Transverse colon (tissue), 4 donors: Measurements from ENCODE around the gene TNRC6B. TPM values are rescaled to one million over a fixed set of nuclear protein-coding genes. Genes with fewer than 3 reads are reported as not detected.

Experiments
- DNase-seq: peaks from one replicate; pipeline ENCODE4 v3.0.0-alpha.2; 2019
- H3K27ac ChIP-seq, 4 donors: fragments of 200-600 bp; sonication (generic); 2 replicates each; pipeline ENCODE4 v1.5.1; 2016 to 2018; ENCODE audit warnings: inconsistent platforms in 4 of 4
- H3K27me3 ChIP-seq: fragments of 200-600 bp; sonication (generic); 2 replicates; pipeline ENCODE4 v1.5.1; 2017; ENCODE audit warnings: inconsistent platforms
- H3K36me3 ChIP-seq, 4 donors: fragments of 200-600 bp; sonication (generic); 2 replicates each; pipeline ENCODE4 v1.5.1; 2017 to 2019; ENCODE audit warnings: inconsistent platforms in 4 of 4
- H3K4me1 ChIP-seq, 4 donors: fragments of 200-600 bp; sonication (generic); 2 replicates each; pipeline ENCODE4 v1.5.1; 2017 to 2020; ENCODE audit warnings: inconsistent platforms in 4 of 4
- H3K4me3 ChIP-seq, 4 donors: fragments of 200-600 bp; sonication (generic); 1 replicate in 1 of 4; 2 replicates in 3 of 4; pipeline versions ENCODE4 v1.5.1 to v1.6.1; 2017 to 2019; ENCODE audit warnings: inconsistent platforms in 4 of 4
- H3K9me3 ChIP-seq, 2 donors: fragments of 200-600 bp; sonication (generic); 2 replicates each; pipeline ENCODE4 v1.5.1; 2017 to 2019; ENCODE audit warnings: inconsistent platforms in 2 of 2
- EP300 ChIP-seq: sonication (generic); formaldehyde crosslinking; IDR thresholded peaks from one replicate; pipeline ENCODE4 v1.6.1; 2017; ENCODE audit warnings: antibody characterized with exemption, low read depth
- POLR2A ChIP-seq: fragments of 450-650 bp; IDR thresholded peaks from one replicate; pipeline ENCODE4 v1.6.1; 2016; ENCODE audit warnings: antibody characterized with exemption, mild to moderate bottlenecking, moderate library complexity
- POLR2AphosphoS5 ChIP-seq, 3 donors: sonication (generic); formaldehyde crosslinking; IDR thresholded peaks; one replicate each; pipeline ENCODE4 v1.6.1; 2016; ENCODE audit warnings: antibody characterized with exemption in 3 of 3
- WGBS, 2 donors: methylation state at CpG; one replicate each; pipeline ENCODE4 v1.1.5; 2018; ENCODE audit warnings: low coverage in 1 of 2; 5-methylcytosine and 5-hydroxymethylcytosine counted together
- in situ Hi-C, 4 donors: fragments of 200-750 bp; cut with MboI; loops; one replicate each; pipeline versions ENCODE4 v1.15.0 to v1.15.1; 2017; ENCODE audit warnings: low sequenced_read_pairs in 3 of 4, low pct_ligation_motif_present in 1 of 4, low pct_unique_long_range_greater_than_20kb in 1 of 4
- intact Hi-C: fragments of 100-400 bp; cut with DNase I; formaldehyde crosslinking; loops from one replicate; pipeline ENCODE4 v1.15.1; 2023; ENCODE audit warnings: low total_unique reads
- total RNA-seq, 4 donors: library from RNA; depleted of rRNA; stranded (reverse); fragments of >200 nt; gene quantifications; one replicate each; pipeline ENCODE4 v1.1.0, GENCODE V29; 2016
- TF ChIP-seq, protein P1 (sequence below), 5 experiments: fragments of 200-600 bp in 3 of 5; fragments of 450-650 bp in 2 of 5; sonication (generic) in 3 of 5; IDR thresholded peaks; 1 replicate in 2 of 5; 2 replicates in 3 of 5; pipeline ENCODE4 v1.5.1; 2016 to 2017; ENCODE audit warnings: antibody characterized with exemption in 5 of 5, inconsistent platforms in 3 of 5, mild to moderate bottlenecking in 2 of 5, moderate library complexity in 1 of 5

Gene TNRC6B
- total RNA-seq, 4 donors from 2014 or later = 36.7 to 108 (median 54.0) TPM

DNA sequence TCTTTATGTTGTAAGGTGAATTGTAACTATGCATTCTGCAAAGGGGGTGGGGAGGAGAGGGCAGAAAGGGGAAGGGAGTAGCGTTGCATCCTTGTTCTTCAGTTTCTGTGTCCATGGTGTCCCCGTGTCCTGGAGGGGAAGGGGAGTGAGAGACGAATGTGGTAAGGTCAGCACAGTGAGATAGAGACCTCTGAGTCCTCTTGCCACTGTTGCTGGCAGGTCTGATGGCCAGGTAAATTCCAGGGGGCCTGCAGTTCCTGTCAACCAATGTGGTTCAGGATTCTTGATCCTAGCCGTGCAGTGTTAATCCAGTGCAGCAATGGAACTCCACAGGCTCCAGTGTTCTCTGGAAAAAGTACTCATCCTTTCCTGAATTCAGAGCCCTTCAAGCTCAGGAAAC lies 154.0 kb downstream of the TNRC6B start:
- Histone ChIP-seq H3K4me1 (peaks cover 0 to 8% (median 3%) of the 10 kb centered on the region in 4 donors), H3K36me3 (no peaks in the 10 kb centered on the region), H3K27ac (peak overlapping the region in 1 of 4 donors; percentile 20), H3K27me3 (no peaks in the 10 kb centered on the region), H3K9me3 (no peaks in the 10 kb centered on the region), H3K4me3 (no peak overlapping the region)
- in situ Hi-C loops (no loop called here), intact Hi-C loops (loop anchor here (5.0 kb wide), 1 partner anchor 1544 kb away; no protein-coding TSS in a partner anchor)
- TF ChIP-seq EP300 = no peak
- TF ChIP-seq, protein P1, sequence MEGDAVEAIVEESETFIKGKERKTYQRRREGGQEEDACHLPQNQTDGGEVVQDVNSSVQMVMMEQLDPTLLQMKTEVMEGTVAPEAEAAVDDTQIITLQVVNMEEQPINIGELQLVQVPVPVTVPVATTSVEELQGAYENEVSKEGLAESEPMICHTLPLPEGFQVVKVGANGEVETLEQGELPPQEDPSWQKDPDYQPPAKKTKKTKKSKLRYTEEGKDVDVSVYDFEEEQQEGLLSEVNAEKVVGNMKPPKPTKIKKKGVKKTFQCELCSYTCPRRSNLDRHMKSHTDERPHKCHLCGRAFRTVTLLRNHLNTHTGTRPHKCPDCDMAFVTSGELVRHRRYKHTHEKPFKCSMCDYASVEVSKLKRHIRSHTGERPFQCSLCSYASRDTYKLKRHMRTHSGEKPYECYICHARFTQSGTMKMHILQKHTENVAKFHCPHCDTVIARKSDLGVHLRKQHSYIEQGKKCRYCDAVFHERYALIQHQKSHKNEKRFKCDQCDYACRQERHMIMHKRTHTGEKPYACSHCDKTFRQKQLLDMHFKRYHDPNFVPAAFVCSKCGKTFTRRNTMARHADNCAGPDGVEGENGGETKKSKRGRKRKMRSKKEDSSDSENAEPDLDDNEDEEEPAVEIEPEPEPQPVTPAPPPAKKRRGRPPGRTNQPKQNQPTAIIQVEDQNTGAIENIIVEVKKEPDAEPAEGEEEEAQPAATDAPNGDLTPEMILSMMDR (IDR thresholded peaks at IDR 0.05) = no peak
- no peak for TF ChIP-seq POLR2AphosphoS5 (IDR thresholded peaks at IDR 0.05)
- no peak for TF ChIP-seq POLR2A
- WGBS, 2 donors = 76 to 93% methylated on average over 3 to 4 of the region's 4 CpGs
- no peak for DNase-seq

- DNase-seq = no peak
- WGBS, 2 donors = 60% methylated on average over 6 to 9 of the region's 9 CpGs
- intact Hi-C loops = loop anchor here (5.0 kb wide), 1 partner anchor 1545 kb away; no protein-coding TSS in a partner anchor
- TF ChIP-seq, protein P1 (IDR thresholded peaks at IDR 0.05) = no peak
- TF ChIP-seq EP300 (no peak), POLR2A (no peak), POLR2AphosphoS5 (IDR thresholded peaks at IDR 0.05) (no peak)
- Histone ChIP-seq H3K4me3 (no peak overlapping the region), H3K4me1 (peaks cover 0 to 2% (median under 1%) of the 10 kb centered on the region in 4 donors), H3K9me3 (no peaks in the 10 kb centered on the region), H3K27me3 (no peaks in the 10 kb centered on the region), H3K36me3 (no peaks in the 10 kb centered on the region), H3K27ac (peak overlapping the region in 1 of 4 donors; percentile 20)
- in situ Hi-C loops = no loop called here
Observed at GRCh38 chr22:40332319-40332781, 154.6 kb downstream of the TNRC6B start.

DNA sequence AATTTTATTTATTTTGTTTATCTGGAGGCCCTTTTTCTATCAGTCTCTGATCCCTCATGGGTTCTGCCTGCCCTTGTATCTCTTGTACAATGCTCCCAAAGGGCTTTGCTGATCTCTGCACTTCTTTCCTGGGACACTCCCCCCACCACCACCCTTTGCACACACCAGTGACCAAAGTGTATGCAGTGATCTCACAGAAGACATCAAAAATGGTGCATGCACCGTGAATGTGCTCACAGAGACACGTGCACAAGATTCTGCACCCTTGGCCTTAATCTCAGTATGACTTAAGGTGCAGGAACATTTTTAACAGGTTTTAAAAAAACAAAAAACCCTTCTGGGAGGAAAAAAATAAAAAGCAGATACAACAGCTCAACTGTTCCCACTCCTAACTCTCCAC lies 156.3 kb downstream of the TNRC6B start:
- DNase-seq = no peak
- Histone ChIP-seq H3K36me3 (no peaks in the 10 kb centered on the region), H3K27ac (no peak overlapping the region), H3K4me1 (no peaks in the 10 kb centered on the region), H3K27me3 (no peaks in the 10 kb centered on the region), H3K4me3 (no peak overlapping the region), H3K9me3 (no peaks in the 10 kb centered on the region)
- intact Hi-C loops (loop anchor here (5.0 kb wide), 1 partner anchor 1547 kb away; no protein-coding TSS in a partner anchor), in situ Hi-C loops (no loop called here)
- TF ChIP-seq POLR2A (no peak), EP300 (no peak), POLR2AphosphoS5 (IDR thresholded peaks at IDR 0.05) (no peak)
- TF ChIP-seq, protein P1 (IDR thresholded peaks at IDR 0.05) = no peak
- WGBS, 2 donors = 55 to 85% methylated on average over 2 of the region's 2 CpGs

DNA sequence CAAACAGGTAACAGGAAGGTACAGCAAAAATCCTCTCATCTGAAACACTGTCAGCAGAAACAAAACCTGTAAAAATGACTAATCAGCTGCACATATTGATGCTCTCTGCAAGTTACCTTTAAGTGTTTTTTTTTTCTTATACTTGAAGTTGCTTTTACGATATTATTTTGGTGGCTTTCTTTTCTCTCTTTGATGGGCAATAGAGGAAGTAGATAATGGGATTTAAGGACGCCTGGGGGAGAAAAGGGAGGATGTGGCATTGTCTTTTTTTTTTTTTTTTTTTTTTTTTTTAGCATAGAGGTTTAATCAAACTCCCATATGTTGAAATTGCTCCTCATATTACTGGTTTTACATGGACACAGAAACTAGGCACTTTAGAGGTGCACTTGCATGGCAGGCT lies 157.2 kb downstream of the TNRC6B start:
- no peak overlapping the region for H3K4me3 ChIP-seq
- H3K9me3 ChIP-seq = no peaks in the 10 kb centered on the region
- no peaks in the 10 kb centered on the region for H3K36me3 ChIP-seq
- intact Hi-C loops (loop anchor here (5.0 kb wide), 1 partner anchor 1548 kb away; no protein-coding TSS in a partner anchor), in situ Hi-C loops (no loop called here)
- no peak for DNase-seq
- H3K4me1 ChIP-seq = peaks cover 0 to 4% (median 0%) of the 10 kb centered on the region in 4 donors
- no peak for TF ChIP-seq POLR2A
- TF ChIP-seq, protein P1 (IDR thresholded peaks at IDR 0.05) = no peak
- no peak for TF ChIP-seq POLR2AphosphoS5 (IDR thresholded peaks at IDR 0.05)
- no peak for TF ChIP-seq EP300
- H3K27ac ChIP-seq = peak overlapping the region in 1 of 4 donors; percentile 3
- H3K27me3 ChIP-seq = no peaks in the 10 kb centered on the region
- 41 to 79% methylated on average over 2 of the region's 2 CpGs for WGBS, 2 donors
